Psoas muscle (tissue), 8 donors: Measurements from ENCODE around the gene COL5A2. TPM values are rescaled to one million over a fixed set of nuclear protein-coding genes. Genes with fewer than 3 reads are reported as not detected.

Source experiments
- ATAC-seq, 4 donors: fragments of 200-7000 bp; cut with Tn5 transposase; one replicate each; pipeline ENCODE4 v1.9.1; 2020; ENCODE audit warnings: moderate library complexity in 3 of 4, mild to moderate bottlenecking in 2 of 4
- DNase-seq, 2 donors: peaks; one replicate each; pipeline ENCODE4 v3.0.0-alpha.2; 2020
- H3K27ac ChIP-seq: fragments of 200-600 bp; one replicate; pipeline ENCODE4 v1.8.0; 2022
- H3K27me3 ChIP-seq, 3 donors: fragments of 200-600 bp in 1 of 3; one replicate each; pipeline versions ENCODE4 v1.6.1 to v1.8.0; 2013 to 2022; ENCODE audit warnings: low read length in 2 of 3, mild to moderate bottlenecking in 2 of 3, moderate library complexity in 1 of 3; ENCODE audit not compliant: insufficient read depth in 3 of 3
- H3K36me3 ChIP-seq, 2 donors: fragments of 200-600 bp in 1 of 2; one replicate each; pipeline versions ENCODE4 v1.6.1 to v1.8.0; 2013 to 2022; ENCODE audit warnings: low read depth in 1 of 2, mild to moderate bottlenecking in 1 of 2, moderate library complexity in 1 of 2; ENCODE audit not compliant: insufficient read depth in 1 of 2
- H3K4me1 ChIP-seq: fragments of 200-600 bp; one replicate; pipeline ENCODE4 v1.8.0; 2022
- H3K4me3 ChIP-seq: fragments of 200-600 bp; one replicate; pipeline ENCODE4 v1.8.0; 2022; ENCODE audit warnings: mild to moderate bottlenecking
- H3K9me3 ChIP-seq: fragments of 200-600 bp; one replicate; pipeline ENCODE4 v1.8.0; 2022
- WGBS, 3 donors: extraction: QIAGEN DNeasy Blood & Tissue Kit; methylation state at CpG; one replicate each; pipeline versions ENCODE4 v1.1.6 to v1.1.7; 2013; 5-methylcytosine and 5-hydroxymethylcytosine counted together
- intact Hi-C, 2 donors: fragments of 100-400 bp; cut with DNase I; formaldehyde crosslinking; loops; one replicate each; pipeline versions ENCODE4 v1.11.0 to v1.14.2; 2022
- polyA plus RNA-seq, 3 donors: library from polyadenylated mRNA; stranded (reverse); fragments of 200-250 nt; gene quantifications; one replicate each; pipeline ENCODE4 v1.2.3, GENCODE V29; 2013
- total RNA-seq, 4 donors: library from RNA; stranded (reverse); fragmentation: NEBNext Ultra II Directional in 2 of 4; extraction: Animal tissue kit (Norgen Biotek cat#: 25700) in 2 of 4; gene quantifications; one replicate each; pipeline versions ENCODE4 v1.2.1 to v1.2.4, GENCODE V29; 2021 to 2023
- TF ChIP-seq, protein P1 (sequence below): fragments of 200-600 bp; IDR thresholded peaks from one replicate; pipeline ENCODE4 v1.8.0; 2022; ENCODE audit warnings: antibody characterized with exemption
- donor health status: healthy with polysubstance abuse.
- donor health status: DM: no; HTN: no; CAD: no; lungs with moderate emphysema.
- donor health status: Bipolar disorder and iron deficiency.
- donor health status: healthy.
- donor health status: DM: yes; HTN: yes; CAD: no.
- donor health status: DM: no; HTN: no; CAD: no.
- donor health status: DM: no; HTN: no; CAD: no.
- donor health status: DM: yes; HTN: yes; CAD: no.

Gene COL5A2
- total and polyA plus RNA-seq, 7 donors = 2.3 to 16.8 (median 3.9) TPM

DNA sequence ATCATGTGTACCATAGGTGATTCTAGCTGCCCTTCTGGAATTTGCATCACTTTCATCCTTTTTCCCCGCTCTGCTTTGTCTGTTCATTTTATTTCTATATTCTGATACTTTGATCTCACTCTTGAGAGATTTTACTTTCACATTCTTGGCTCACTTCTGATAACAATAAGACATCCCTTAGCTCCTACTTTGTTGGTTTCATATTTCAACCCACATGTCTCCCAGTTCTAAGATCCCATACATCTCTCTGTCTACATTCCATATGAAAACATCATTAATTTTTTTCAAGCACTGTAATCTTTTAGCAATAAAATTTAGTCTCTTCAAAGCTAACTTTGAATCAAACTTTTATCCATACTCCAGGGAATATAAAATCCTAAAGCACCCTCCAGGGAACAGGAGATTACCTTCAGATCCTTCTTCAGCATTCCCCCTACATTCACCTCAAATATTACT is 129.8 kb downstream of the COL5A2 start:
- no peak for ATAC-seq
- H3K9me3 ChIP-seq = no peaks in the 10 kb centered on the region

DNA sequence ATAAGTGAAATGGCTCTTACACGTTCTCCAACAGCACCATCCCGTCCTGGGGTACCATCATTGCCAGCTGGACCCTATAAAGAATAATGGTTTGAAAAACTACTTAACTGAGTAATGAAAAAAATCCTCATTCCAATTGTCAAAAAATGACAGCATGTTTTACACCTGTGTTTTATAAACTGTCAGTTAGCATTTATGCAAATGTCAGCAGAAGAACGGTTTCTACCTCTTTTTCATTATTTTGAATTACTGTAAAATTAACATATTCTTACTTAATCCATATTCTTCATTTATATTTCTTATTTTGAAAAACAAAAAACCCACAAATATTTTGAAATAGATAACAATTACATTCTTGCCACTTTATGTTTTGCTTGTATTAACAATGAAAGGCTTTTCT is 131.4 kb downstream of the COL5A2 start:
- WGBS, 3 donors = 83 to 93% (median 89%) methylated on average over 3 of the region's 3 CpGs

More for the DNA sequence above, 129.8 kb downstream of the COL5A2 start:
- peaks cover 0 to 44% of the 10 kb centered on the region in 2 donors for H3K36me3 ChIP-seq
- intact Hi-C loops = no loop called here
- no peak overlapping the region for H3K27ac ChIP-seq
- WGBS, 3 donors = 90 to 97% (median 93%) methylated on average over 1 of the region's 1 CpG
- TF ChIP-seq, protein P1, sequence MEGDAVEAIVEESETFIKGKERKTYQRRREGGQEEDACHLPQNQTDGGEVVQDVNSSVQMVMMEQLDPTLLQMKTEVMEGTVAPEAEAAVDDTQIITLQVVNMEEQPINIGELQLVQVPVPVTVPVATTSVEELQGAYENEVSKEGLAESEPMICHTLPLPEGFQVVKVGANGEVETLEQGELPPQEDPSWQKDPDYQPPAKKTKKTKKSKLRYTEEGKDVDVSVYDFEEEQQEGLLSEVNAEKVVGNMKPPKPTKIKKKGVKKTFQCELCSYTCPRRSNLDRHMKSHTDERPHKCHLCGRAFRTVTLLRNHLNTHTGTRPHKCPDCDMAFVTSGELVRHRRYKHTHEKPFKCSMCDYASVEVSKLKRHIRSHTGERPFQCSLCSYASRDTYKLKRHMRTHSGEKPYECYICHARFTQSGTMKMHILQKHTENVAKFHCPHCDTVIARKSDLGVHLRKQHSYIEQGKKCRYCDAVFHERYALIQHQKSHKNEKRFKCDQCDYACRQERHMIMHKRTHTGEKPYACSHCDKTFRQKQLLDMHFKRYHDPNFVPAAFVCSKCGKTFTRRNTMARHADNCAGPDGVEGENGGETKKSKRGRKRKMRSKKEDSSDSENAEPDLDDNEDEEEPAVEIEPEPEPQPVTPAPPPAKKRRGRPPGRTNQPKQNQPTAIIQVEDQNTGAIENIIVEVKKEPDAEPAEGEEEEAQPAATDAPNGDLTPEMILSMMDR = no peak
- no peak overlapping the region for H3K4me3 ChIP-seq
- H3K4me1 ChIP-seq = no peaks in the 10 kb centered on the region
- DNase-seq = no peak
- no peaks in the 10 kb centered on the region for H3K27me3 ChIP-seq

DNA sequence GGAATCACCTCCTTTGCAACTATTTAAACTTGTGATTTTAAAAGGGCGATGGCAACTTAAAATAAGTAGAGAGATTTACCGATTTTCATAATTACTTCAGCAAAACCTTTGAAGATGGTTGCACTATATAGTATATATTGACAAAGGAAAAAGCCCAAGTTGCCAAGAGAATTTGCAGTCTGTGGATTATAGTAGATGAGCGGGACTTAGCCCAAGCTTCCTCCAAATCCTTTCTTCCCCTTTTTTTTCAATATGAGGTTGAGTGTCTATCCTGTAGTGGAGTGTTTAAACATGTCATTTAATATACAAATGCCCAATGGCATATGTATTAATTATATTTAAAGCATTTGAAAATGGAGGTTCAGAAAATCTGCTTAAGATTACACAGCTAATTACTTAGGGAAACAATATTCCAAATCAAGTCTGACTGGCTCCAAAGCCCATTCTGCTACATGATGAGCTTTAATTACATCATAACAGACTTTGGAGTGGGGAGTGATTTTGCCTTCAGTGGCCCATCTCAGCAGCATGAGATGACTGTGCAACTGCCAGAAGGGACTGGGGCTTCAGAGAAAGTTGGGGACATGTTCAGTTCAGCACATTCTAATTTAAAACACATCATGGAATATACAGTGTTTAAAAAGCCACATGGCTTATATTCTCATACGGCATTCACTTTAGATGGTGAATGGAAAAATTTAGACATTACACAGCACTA is 132.2 kb downstream of the COL5A2 start:
- Histone ChIP-seq H3K27me3 (no peaks in the 10 kb centered on the region), H3K9me3 (no peaks in the 10 kb centered on the region), H3K4me1 (no peaks in the 10 kb centered on the region), H3K27ac (no peak overlapping the region), H3K4me3 (no peak overlapping the region), H3K36me3 (peaks cover 0 to 44% of the 10 kb centered on the region in 2 donors)
- ATAC-seq = no peak
- WGBS, 3 donors = 95 to 96% (median 96%) methylated on average over 4 of the region's 4 CpGs
- TF ChIP-seq, protein P1 = no peak
- intact Hi-C loops = no loop called here
- no peak for DNase-seq

More for the DNA sequence above, 131.4 kb downstream of the COL5A2 start:
- ATAC-seq (no peak), DNase-seq (no peak)
- H3K4me1 ChIP-seq = no peaks in the 10 kb centered on the region
- TF ChIP-seq, protein P1 = no peak
- no peak overlapping the region for H3K4me3 ChIP-seq
- no peaks in the 10 kb centered on the region for H3K9me3 ChIP-seq
- no peaks in the 10 kb centered on the region for H3K27me3 ChIP-seq
- no peak overlapping the region for H3K27ac ChIP-seq
- intact Hi-C loops = no loop called here
- peaks cover 0 to 44% of the 10 kb centered on the region in 2 donors for H3K36me3 ChIP-seq

DNA sequence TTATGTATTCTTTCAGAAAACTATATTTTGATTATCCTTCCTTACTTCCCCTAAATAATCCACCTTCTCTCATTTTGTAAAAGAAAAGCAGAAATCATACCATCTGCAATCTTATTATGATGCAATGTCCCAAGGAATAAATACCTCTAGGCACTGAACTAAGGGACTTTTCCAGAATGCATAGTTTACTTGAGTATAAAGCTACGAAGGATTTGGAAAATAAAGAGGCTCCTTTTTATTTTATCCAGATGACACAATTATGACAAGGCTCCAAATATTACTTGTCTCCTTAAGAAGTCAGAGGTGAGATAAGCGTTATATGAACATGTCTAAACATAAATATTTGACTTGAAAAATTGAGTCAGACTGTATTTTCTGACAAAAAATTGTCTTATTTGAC is 133.2 kb downstream of the COL5A2 start:
- ATAC-seq (no peak), DNase-seq (no peak)
- intact Hi-C loops = no loop called here
- Histone ChIP-seq H3K36me3 (peaks cover 0 to 48% of the 10 kb centered on the region in 2 donors), H3K9me3 (no peaks in the 10 kb centered on the region), H3K4me1 (no peaks in the 10 kb centered on the region), H3K27me3 (no peaks in the 10 kb centered on the region), H3K4me3 (no peak overlapping the region), H3K27ac (no peak overlapping the region)
- TF ChIP-seq, protein P1 = no peak
- WGBS, 3 donors = 85 to 94% (median 89%) methylated on average over 2 of the region's 2 CpGs

DNA sequence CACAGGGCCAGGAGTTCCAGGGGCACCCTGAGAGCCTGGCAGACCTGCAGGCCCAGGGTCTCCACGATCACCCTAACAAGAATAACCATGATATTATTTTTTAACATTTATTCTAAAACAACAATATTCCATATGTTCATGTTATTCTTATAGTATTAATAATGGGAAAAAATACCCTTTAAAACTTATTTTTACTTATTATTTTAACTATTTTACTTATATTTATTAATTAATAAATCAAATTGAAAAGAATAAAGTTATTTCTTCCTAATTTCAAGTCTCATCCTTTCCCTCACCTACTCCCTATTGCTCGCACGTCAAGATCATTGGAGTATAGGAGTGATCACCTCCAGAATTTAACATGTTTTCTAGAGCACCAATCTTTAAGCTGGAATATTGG is 133.7 kb downstream of the COL5A2 start:
- DNase-seq = no peak
- 89 to 96% (median 91%) methylated on average over 3 of the region's 3 CpGs for WGBS, 3 donors
- intact Hi-C loops = no loop called here
- Histone ChIP-seq H3K27me3 (no peaks in the 10 kb centered on the region), H3K9me3 (no peaks in the 10 kb centered on the region), H3K4me1 (no peaks in the 10 kb centered on the region), H3K27ac (no peak overlapping the region), H3K4me3 (no peak overlapping the region), H3K36me3 (peaks cover 0 to 48% of the 10 kb centered on the region in 2 donors)
- ATAC-seq = no peak
- TF ChIP-seq, protein P1 = no peak
